ENCODE results near the gene ARPC5. TPM values are rescaled to one million over a fixed set of nuclear protein-coding genes. Genes with fewer than 3 reads are reported as not detected.

ARPC5 gene
- total and polyA plus RNA-seq, 9 donors, result 41.8 to 104 (median 64.1) TPM

DNA sequence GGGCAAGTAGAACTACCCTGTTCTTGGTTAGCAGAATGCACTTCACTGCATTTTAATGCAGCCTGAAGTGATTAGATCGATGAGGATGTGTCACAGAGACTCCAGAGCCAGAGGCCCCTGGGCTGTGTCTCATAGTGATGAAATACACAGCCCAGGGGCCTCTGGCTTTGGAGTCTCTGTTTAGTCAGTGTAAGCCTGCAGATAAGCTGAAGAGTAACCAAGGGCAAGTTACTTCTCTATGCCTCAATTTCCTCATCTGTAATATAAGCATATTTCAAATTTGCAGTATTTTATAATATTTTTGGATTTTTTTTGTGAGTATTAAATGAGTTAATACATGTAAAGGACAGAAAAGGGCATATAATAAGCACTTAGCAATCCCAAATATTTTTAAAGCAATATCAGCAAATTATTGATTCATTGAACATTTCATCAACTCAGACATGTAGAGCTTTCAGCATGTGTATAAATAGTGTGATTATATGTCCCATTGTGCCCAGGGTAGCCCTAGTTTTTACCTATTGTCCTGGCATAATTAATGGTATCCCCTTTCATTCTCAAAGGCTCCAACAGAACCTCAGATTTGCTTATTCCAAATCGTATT, 41.1 kb upstream of the ARPC5 start:
- Histone ChIP-seq H3K27ac (no peak overlapping the region), H3K27me3 (no peaks in the 10 kb centered on the region), H3K4me1 (ENCODE audit: insufficient read depth) (peaks cover 5% of the 10 kb centered on the region), H3K4me3 (no peak overlapping the region), H3K36me3 (no peaks in the 10 kb centered on the region), H3K9me3 (no peaks in the 10 kb centered on the region)
- no peak for TF ChIP-seq EP300 (IDR thresholded peaks at IDR 0.05)
- TF ChIP-seq, protein P1, sequence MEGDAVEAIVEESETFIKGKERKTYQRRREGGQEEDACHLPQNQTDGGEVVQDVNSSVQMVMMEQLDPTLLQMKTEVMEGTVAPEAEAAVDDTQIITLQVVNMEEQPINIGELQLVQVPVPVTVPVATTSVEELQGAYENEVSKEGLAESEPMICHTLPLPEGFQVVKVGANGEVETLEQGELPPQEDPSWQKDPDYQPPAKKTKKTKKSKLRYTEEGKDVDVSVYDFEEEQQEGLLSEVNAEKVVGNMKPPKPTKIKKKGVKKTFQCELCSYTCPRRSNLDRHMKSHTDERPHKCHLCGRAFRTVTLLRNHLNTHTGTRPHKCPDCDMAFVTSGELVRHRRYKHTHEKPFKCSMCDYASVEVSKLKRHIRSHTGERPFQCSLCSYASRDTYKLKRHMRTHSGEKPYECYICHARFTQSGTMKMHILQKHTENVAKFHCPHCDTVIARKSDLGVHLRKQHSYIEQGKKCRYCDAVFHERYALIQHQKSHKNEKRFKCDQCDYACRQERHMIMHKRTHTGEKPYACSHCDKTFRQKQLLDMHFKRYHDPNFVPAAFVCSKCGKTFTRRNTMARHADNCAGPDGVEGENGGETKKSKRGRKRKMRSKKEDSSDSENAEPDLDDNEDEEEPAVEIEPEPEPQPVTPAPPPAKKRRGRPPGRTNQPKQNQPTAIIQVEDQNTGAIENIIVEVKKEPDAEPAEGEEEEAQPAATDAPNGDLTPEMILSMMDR (IDR thresholded peaks at IDR 0.05), result no peak
- no peak for TF ChIP-seq POLR2A (IDR thresholded peaks at IDR 0.05)
- intact Hi-C loops (cut with DNase I), result no loop called here
- WGBS, 3 donors, result 73 to 74% (median 73%) methylated on average over 2 of the region's 2 CpGs
- no peak for DNase-seq

DNA sequence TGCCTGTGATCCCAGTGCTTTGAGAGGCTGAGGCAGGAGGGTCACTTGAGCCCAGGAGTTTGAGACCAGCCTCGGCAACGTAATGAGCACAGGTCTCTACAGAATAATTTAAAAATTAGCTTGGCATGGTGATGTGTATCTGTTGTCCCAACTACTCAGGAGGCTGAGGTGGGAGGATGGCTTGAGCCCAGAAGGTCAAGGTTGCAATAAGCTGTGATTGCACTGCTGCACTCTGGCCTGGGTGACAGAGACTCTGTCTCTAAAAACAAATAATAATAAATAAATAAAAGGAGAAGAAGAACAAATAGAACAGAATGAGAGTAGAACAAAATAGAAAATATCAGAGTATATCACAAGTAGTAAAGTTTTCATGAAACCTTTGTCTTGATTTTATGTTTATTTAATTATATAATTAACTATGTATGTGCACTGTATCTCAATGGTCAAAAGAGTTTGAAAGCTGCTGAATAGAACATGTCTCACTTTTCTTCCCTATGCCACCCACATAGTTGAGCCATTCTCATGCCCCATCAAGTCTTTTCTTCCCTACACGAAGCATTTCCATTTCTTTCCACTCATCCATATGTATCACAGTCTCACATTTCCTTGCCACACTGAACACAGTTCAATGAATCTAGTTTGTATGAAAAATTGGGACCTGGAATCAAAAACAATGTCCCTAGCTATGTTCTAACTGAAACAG, 40.5 kb upstream of the ARPC5 start:
- TF ChIP-seq, protein P1 (IDR thresholded peaks at IDR 0.05), result no peak
- TF ChIP-seq POLR2A (IDR thresholded peaks at IDR 0.05) (no peak), EP300 (IDR thresholded peaks at IDR 0.05) (no peak)
- H3K9me3 ChIP-seq, result no peaks in the 10 kb centered on the region
- no peaks in the 10 kb centered on the region for H3K27me3 ChIP-seq
- intact Hi-C loops (cut with DNase I), result no loop called here
- H3K36me3 ChIP-seq, result no peaks in the 10 kb centered on the region
- no peak overlapping the region for H3K4me3 ChIP-seq
- peaks cover 5% of the 10 kb centered on the region for H3K4me1 ChIP-seq (ENCODE audit: insufficient read depth)
- DNase-seq, result no peak
- no peak overlapping the region for H3K27ac ChIP-seq
- 84 to 95% (median 95%) methylated on average over 3 of the region's 3 CpGs for WGBS, 3 donors

DNA sequence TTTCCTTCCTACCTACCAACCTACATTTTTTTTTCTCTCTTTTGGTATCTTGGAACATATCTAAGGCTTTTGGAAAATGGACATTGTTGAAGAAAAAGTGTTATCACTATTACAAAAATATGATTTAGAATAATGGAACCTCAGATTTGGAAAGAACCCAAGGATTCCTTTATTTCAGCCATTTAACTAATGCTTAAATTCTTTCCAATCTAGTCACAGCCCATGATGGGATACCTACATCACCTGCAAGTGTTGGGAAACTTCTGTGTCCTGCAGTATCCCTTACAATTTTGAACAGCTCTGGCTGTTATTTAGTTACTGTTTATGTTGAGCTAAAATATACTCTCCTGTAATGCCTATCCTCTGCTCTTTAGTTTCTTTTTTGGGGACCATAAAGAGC, 39.8 kb upstream of the ARPC5 start:
- Histone ChIP-seq H3K4me3 (no peak overlapping the region), H3K27ac (no peak overlapping the region), H3K36me3 (no peaks in the 10 kb centered on the region), H3K27me3 (no peaks in the 10 kb centered on the region), H3K9me3 (no peaks in the 10 kb centered on the region), H3K4me1 (ENCODE audit: insufficient read depth) (peaks cover 5% of the 10 kb centered on the region)
- DNase-seq, result no peak
- TF ChIP-seq, protein P1 (IDR thresholded peaks at IDR 0.05), result no peak
- TF ChIP-seq POLR2A (IDR thresholded peaks at IDR 0.05) (no peak), EP300 (IDR thresholded peaks at IDR 0.05) (no peak)
- intact Hi-C loops (cut with DNase I), result no loop called here

DNA sequence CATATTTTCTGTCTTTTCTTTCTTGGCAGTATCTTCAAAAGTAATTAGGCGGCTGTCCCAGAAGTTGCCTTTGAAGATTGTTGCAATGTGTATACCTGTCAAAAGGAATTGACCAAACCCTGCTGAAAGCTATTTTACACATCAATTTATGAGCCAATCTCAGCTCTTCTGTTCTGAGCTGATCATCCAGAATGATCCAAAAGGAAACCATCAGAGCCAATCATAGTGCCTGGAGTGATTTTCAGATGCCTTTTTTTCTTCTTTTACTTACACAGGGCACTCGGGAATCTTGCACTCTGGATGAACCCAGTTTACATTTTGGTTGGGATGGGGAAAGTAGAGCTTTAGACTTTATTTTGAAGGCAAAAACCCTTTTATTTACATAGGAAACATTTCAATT, 39.3 kb upstream of the ARPC5 start:
- 66 to 81% (median 67%) methylated on average over 2 of the region's 2 CpGs for WGBS, 3 donors
- intact Hi-C loops (cut with DNase I), result no loop called here
- peaks cover 5% of the 10 kb centered on the region for H3K4me1 ChIP-seq (ENCODE audit: insufficient read depth)
- no peaks in the 10 kb centered on the region for H3K9me3 ChIP-seq
- H3K27me3 ChIP-seq, result no peaks in the 10 kb centered on the region
- H3K27ac ChIP-seq, result no peak overlapping the region
- TF ChIP-seq, protein P1 (IDR thresholded peaks at IDR 0.05), result no peak
- no peak for TF ChIP-seq EP300 (IDR thresholded peaks at IDR 0.05)
- TF ChIP-seq POLR2A (IDR thresholded peaks at IDR 0.05), result no peak
- H3K36me3 ChIP-seq, result no peaks in the 10 kb centered on the region
- no peak overlapping the region for H3K4me3 ChIP-seq
- DNase-seq, result no peak
